Adrenal gland (tissue), 5 donors: ENCODE data around the gene KPNA3.

Source experiments
- POLR2A ChIP-seq, 2 donors: fragments of 450-650 bp; IDR thresholded peaks; one replicate each; pipeline ENCODE4 v1.6.1; 2017; ENCODE audit warnings: antibody characterized with exemption in 2 of 2, mild to moderate bottlenecking in 2 of 2, moderate library complexity in 1 of 2
- TF ChIP-seq, protein P1 (sequence below), 6 experiments: fragments of 450-650 bp in 4 of 6; fragments of 200-600 bp in 2 of 6; sonication (generic) in 1 of 6; IDR thresholded peaks; 1 replicate in 5 of 6; 2 replicates in 1 of 6; pipeline versions ENCODE4 v1.5.1 to v1.8.0; 2016 to 2021; ENCODE audit warnings: antibody characterized with exemption in 6 of 6, mild to moderate bottlenecking in 2 of 6, moderate library complexity in 1 of 6
- donor health status: DM: no; HTN: no; CAD: no.

DNA sequence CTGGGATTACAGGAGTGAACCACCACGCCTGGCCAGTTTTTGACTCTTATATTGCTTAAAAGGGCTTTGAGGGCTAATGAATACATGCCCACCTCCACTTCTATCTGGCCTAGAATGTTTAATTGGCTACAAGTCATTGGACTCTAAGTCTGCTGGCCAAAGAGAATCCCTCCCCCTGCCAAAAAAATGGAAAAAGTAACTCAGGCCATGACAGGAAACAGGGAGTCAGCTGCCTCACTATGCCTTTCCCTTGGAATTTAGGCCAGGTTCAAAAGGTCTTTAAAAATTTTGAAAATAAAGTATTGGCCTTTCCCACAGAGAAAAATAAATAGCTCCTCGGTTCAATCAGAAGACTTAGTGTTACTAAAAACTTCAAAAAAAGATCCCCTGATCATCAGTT, 34.9 kb upstream of the KPNA3 start:
- TF ChIP-seq, protein P1, sequence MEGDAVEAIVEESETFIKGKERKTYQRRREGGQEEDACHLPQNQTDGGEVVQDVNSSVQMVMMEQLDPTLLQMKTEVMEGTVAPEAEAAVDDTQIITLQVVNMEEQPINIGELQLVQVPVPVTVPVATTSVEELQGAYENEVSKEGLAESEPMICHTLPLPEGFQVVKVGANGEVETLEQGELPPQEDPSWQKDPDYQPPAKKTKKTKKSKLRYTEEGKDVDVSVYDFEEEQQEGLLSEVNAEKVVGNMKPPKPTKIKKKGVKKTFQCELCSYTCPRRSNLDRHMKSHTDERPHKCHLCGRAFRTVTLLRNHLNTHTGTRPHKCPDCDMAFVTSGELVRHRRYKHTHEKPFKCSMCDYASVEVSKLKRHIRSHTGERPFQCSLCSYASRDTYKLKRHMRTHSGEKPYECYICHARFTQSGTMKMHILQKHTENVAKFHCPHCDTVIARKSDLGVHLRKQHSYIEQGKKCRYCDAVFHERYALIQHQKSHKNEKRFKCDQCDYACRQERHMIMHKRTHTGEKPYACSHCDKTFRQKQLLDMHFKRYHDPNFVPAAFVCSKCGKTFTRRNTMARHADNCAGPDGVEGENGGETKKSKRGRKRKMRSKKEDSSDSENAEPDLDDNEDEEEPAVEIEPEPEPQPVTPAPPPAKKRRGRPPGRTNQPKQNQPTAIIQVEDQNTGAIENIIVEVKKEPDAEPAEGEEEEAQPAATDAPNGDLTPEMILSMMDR (IDR thresholded peaks at IDR 0.05), result no peak
- no peak for TF ChIP-seq POLR2A (IDR thresholded peaks at IDR 0.05)
